ENCODE data around the gene SHC4. TPM values are rescaled to one million over a fixed set of nuclear protein-coding genes. Genes with fewer than 3 reads are reported as not detected.
"Not testable (repeated sequence)": the region's sequence is repeated elsewhere in the genome, so short reads cannot be mapped to it uniquely, and the experiment has no call there.

Gene SHC4
- total RNA-seq, 1 donor from 2014 or later: 3.5 TPM

DNA sequence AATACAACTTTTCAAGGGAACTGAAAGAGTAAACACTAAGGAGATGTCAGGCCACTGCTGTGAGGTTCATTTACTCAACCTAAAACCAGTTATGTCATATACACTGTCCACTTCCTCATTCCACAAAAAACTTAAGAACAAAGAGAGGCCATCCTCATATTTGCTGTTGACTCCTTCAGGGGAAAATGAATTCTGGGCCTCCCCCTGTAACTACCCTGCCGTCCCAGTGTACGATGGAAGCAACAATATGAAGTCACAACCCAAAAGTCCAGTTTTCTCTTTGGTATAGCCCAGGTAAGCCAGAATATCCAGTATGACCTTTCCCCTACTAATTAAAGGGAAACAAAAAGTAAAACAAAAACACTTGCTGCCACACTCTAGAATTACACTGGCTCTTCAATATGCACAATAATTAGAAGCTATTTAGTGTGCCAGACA is 169.0 kb downstream of the SHC4 start:
- DNase-seq: no peak

GRCh38 chr15:48792408-48792807 is 171.3 kb downstream of the SHC4 start:
- DNase-seq: no peak

DNA sequence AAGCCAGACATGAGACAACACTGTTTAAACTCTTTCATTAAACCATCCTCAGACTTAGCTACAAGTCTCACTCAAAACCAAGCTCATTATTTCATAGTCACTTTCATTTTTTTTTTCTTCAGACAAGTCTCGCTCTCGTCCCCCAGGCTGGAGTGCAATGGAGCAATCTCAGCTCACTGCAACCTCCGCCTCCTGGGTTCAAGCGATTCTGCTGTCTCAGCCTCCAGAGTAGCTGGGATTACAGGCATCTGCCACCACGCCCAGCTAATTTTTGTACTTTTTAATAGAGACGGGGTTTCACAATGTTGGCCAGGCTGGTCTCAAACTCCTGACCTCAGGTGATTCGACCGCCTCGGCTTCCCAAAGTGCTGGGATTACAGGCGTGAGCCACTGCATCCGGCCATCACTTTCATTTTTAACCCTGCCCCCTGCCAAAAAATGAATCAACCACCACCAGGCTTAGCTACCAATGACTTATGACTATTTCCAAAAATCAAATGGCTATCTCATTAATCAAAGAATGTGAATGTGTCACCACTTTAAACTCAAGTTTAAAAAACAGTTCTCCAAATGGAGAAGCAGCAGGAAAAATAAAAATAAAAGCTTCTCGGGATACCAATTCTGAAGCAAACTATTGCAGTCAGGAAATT is 173.1 kb downstream of the SHC4 start:
- DNase-seq: not testable (repeated sequence)

- no peak for DNase-seq
Measured at GRCh38 chr15:48785712-48786111, 178.0 kb downstream of the SHC4 start.

- no peak for DNase-seq
Measured at GRCh38 chr15:48785195-48785594, 178.5 kb downstream of the SHC4 start.

GRCh38 chr15:48784756-48785155 is 179.0 kb downstream of the SHC4 start:
- DNase-seq: no peak

DNA sequence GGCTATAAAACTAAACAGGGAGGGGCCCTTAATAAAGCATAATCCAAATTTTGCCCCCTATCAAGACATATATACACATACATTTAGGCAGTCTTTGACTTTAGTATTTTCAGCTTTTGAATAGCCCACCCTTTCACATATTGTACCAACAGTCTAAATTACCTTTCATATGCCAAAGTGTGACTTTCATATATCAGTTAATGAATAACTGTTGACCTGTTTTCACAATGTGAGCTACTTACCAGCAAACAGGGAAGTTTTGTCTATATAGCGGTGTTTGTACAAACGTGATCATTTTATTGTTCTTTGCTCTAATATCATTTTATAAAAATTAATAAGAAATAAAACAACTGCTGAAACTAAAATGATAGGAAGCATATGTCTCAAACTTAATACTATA is 180.8 kb downstream of the SHC4 start:
- no peak for DNase-seq

DNA sequence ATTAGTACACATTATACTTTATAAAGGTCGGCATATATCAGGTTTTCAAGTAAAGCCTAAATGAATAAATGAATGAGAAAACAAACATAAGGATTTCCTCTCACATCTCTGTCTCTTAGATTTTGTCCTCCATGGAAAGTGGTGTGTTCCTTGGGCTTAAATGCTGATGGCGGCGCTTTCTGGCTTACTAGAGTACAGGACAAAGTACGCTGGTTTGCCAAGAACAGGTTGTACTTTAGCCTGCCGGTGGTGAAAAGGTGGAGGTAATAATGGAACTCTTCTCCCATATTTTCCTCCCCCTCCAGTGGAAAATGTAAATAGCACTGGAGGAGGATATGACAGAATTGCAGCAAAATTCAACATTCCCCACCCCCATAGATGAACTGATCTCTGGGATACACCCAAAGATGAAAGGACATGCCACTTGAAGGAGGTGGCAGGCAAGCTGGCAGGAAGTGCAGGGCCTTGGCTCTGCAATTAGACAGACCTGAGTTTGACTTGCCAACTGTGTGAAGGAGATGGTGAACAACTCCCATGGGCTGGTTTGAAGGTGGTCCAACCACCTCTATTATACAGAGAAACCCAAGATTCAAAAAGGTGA is 182.1 kb downstream of the SHC4 start:
- no peak for DNase-seq

- DNase-seq: no peak
Measured at GRCh38 chr15:48781017-48781416, 182.7 kb downstream of the SHC4 start.

GRCh38 chr15:48778331-48778730 is 185.4 kb downstream of the SHC4 start:
- no peak for DNase-seq

GRCh38 chr15:48777645-48778330 is 185.9 kb downstream of the SHC4 start:
- DNase-seq: no peak

DNA sequence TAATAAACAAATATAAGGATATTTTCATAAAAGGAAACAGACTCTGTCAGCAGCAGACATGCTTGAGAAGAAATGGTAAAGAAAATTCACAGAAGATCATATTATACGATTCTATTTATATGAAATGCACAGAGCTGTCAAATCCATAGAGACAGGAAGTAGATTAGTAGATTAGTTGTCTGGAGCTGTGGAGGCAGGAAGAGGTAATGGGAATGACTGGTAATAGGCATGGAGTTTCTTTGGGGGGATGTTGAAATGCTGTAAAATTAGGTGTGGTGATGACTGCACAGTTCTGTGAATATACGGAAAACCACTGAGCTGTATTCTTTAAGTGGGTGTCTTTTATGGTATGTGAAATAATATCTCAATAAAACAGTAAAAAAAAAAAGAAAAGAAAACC is 188.2 kb downstream of the SHC4 start:
- DNase-seq: no peak

- DNase-seq: no peak
Measured at GRCh38 chr15:48774484-48774883, 189.2 kb downstream of the SHC4 start.

Small RNA genes lying within 50 kb of the gene (small RNA-seq; reads per million reads assigned to genes)
- not detected for gene RF00019 (ENCODE audit: low replicate concordance)

Other genes with a start within 250 kb of the SHC4 start
- 9.7 TPM for gene CEP152, start 152.8 kb downstream of the SHC4 start, total RNA-seq
- gene EID1, start 85.8 kb downstream of the SHC4 start, total RNA-seq: 111 TPM
- 65.8 TPM for gene SECISBP2L, start 82.5 kb upstream of the SHC4 start, total RNA-seq
- gene COPS2, start 191.7 kb upstream of the SHC4 start, total RNA-seq: 80.4 TPM
- gene GALK2, start 206.3 kb upstream of the SHC4 start, total RNA-seq: 38.5 TPM